ENCODE measurements around the gene PALS1. TPM values are rescaled to one million over a fixed set of nuclear protein-coding genes. Genes with fewer than 3 reads are reported as not detected.

Gene PALS1
- 16.5 to 20.6 TPM (median 19.6 TPM) in 5 replicates for total RNA-seq (2022; extraction: Qiagen RNA extraction; ENCODE audit: low read depth)

DNA sequence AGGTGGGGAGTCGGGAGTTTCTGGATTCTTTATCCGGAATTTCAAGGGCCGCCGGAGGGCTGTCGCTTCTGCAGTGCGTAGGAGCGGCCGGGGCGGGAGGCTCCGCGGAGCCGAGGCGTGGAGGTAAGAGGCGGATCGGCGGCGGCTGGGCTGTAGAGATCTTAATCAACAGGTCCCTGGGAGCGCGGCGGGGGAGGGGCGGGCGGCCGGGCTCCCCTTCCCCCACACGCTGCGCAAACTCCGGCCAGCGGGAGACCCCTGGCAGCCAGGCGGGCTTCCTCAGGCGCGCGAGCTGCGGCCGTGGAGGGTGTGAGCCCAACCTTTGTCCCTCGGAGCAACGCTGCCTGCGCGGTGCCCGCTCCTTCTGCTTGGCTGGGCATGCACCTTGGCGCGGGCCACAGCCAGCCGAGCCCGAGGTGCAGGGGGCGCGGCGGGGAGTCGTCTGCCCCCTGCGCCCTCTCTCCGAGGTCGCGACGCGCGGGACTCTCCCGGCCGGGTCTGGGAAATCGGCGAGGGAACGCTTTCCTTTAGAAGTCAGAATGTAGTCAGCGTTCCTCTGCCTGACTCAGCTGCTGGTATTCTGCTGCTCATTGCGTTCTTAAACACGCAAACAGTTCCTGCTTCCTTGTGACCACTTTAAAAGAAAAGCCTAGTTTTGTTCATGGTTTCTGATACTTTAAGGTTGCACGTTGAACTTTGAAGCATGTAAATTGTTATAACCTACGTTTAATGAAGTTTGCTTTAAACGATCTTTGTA is at the start of gene PALS1:
Gene PALS1 (plus strand): TSS at position 25 of the 757 bp plus-strand sequence. CDS start 37,736 bp downstream, outside the sequence.

Other genes with a start within 250 kb of the PALS1 start
- 0.12 to 0.13 TPM in 2 of 5 replicates, not detected in the others for gene GARIN2, start 52.0 kb upstream of the PALS1 start, total RNA-seq (2022; extraction: Qiagen RNA extraction; ENCODE audit: low read depth)
- gene ATP6V1D, start 118.4 kb downstream of the PALS1 start, total RNA-seq (2022; extraction: Qiagen RNA extraction; ENCODE audit: low read depth) = 72.1 to 104 TPM (median 79.5 TPM) in 5 replicates
- 250 to 307 TPM (median 268 TPM) in 5 replicates for gene EIF2S1, start 118.9 kb downstream of the PALS1 start, total RNA-seq (2022; extraction: Qiagen RNA extraction; ENCODE audit: low read depth)
- gene PLEK2, start 170.7 kb downstream of the PALS1 start, total RNA-seq (2022; extraction: Qiagen RNA extraction; ENCODE audit: low read depth) = 24.3 to 36.3 TPM (median 27.0 TPM) in 5 replicates
- 0.14 to 0.24 TPM (median 0.20 TPM) in 5 replicates for gene TMEM229B, start 247.3 kb downstream of the PALS1 start, total RNA-seq (2022; extraction: Qiagen RNA extraction; ENCODE audit: low read depth)